Measurements from ENCODE around the gene OR8D2. TPM values are rescaled to one million over a fixed set of nuclear protein-coding genes. Genes with fewer than 3 reads are reported as not detected.

The OR8D2 gene
- total RNA-seq, 1 donor from 2014 or later: not detected

GRCh38 chr11:124296016-124296415, 24.0 kb downstream of the OR8D2 start:
- no peaks in the 10 kb centered on the region for H3K4me1 Mint-ChIP-seq (ENCODE audit: low read depth)
- H3K27me3 Mint-ChIP-seq (ENCODE audit: low read depth): no peaks in the 10 kb centered on the region
- H3K27ac Mint-ChIP-seq (ENCODE audit: unreplicated experiment): no peak overlapping the region
- H3K9me3 Mint-ChIP-seq (ENCODE audit: low read depth): peaks cover 5% of the 10 kb centered on the region
- no peak for DNase-seq (ENCODE audit: low spot score)
- H3K36me3 Mint-ChIP-seq (ENCODE audit: low read depth): no peaks in the 10 kb centered on the region
- TF ChIP-seq CTCF (IDR thresholded peaks at IDR 0.05): no peak
- H3K4me3 Mint-ChIP-seq (ENCODE audit: unreplicated experiment): no peak overlapping the region

- Mint-ChIP-seq H3K27ac (ENCODE audit: unreplicated experiment) (no peak overlapping the region), H3K27me3 (ENCODE audit: low read depth) (no peaks in the 10 kb centered on the region), H3K4me1 (ENCODE audit: low read depth) (no peaks in the 10 kb centered on the region), H3K4me3 (ENCODE audit: unreplicated experiment) (no peak overlapping the region), H3K36me3 (ENCODE audit: low read depth) (no peaks in the 10 kb centered on the region), H3K9me3 (ENCODE audit: low read depth) (peaks cover 17% of the 10 kb centered on the region)
- TF ChIP-seq CTCF (IDR thresholded peaks at IDR 0.05): no peak
- DNase-seq (ENCODE audit: low spot score): no peak
These were observed 25.3 kb downstream of the OR8D2 start for GRCh38 chr11:124294687-124295086.

GRCh38 chr11:124285610-124286344, 34.2 kb downstream of the OR8D2 start:
- Mint-ChIP-seq H3K36me3 (ENCODE audit: low read depth) (peaks cover 1% of the 10 kb centered on the region), H3K27me3 (ENCODE audit: low read depth) (no peaks in the 10 kb centered on the region), H3K4me3 (ENCODE audit: unreplicated experiment) (no peak overlapping the region), H3K4me1 (ENCODE audit: low read depth) (no peaks in the 10 kb centered on the region), H3K9me3 (ENCODE audit: low read depth) (peaks cover 35% of the 10 kb centered on the region), H3K27ac (ENCODE audit: unreplicated experiment) (no peak overlapping the region)
- TF ChIP-seq CTCF (IDR thresholded peaks at IDR 0.05): no peak
- no peak for DNase-seq (ENCODE audit: low spot score)

GRCh38 chr11:124278261-124278660, 41.7 kb downstream of the OR8D2 start:
- no peak for DNase-seq (ENCODE audit: low spot score)
- Mint-ChIP-seq H3K27ac (ENCODE audit: unreplicated experiment) (no peak overlapping the region), H3K9me3 (ENCODE audit: low read depth) (peaks cover 19% of the 10 kb centered on the region), H3K4me1 (ENCODE audit: low read depth) (no peaks in the 10 kb centered on the region), H3K36me3 (ENCODE audit: low read depth) (no peaks in the 10 kb centered on the region), H3K4me3 (ENCODE audit: unreplicated experiment) (no peak overlapping the region), H3K27me3 (ENCODE audit: low read depth) (no peaks in the 10 kb centered on the region)
- TF ChIP-seq CTCF (IDR thresholded peaks at IDR 0.05): no peak

GRCh38 chr11:124277804-124278203, 42.2 kb downstream of the OR8D2 start:
- Mint-ChIP-seq H3K27ac (ENCODE audit: unreplicated experiment) (no peak overlapping the region), H3K4me3 (ENCODE audit: unreplicated experiment) (no peak overlapping the region), H3K9me3 (ENCODE audit: low read depth) (peaks cover 19% of the 10 kb centered on the region), H3K36me3 (ENCODE audit: low read depth) (no peaks in the 10 kb centered on the region), H3K4me1 (ENCODE audit: low read depth) (no peaks in the 10 kb centered on the region), H3K27me3 (ENCODE audit: low read depth) (no peaks in the 10 kb centered on the region)
- DNase-seq (ENCODE audit: low spot score): no peak
- no peak for TF ChIP-seq CTCF (IDR thresholded peaks at IDR 0.05)

Measured in chondrocyte (in vitro differentiated cells).